SU-DHL-6 (cell line): Measurements from ENCODE around the gene HEATR3.

Source experiments
- H2AFZ ChIP-seq: fragments of 200-600 bp; sonication (generic); 2 replicates; pipeline ENCODE4 v1.6.1; 2014; ENCODE audit warnings: low read depth, mild to moderate bottlenecking, moderate library complexity, mixed read lengths, antibody characterized with exemption, low read length; ENCODE audit not compliant: severe bottlenecking
- H3F3A ChIP-seq: fragments of 200-600 bp; shearing (Covaris generic); 2 replicates; pipeline ENCODE4 v1.6.0; 2016; ENCODE audit warnings: antibody characterized with exemption, mild to moderate bottlenecking; ENCODE audit not compliant: insufficient read depth
- H3K27ac ChIP-seq: fragments of 200-600 bp; sonication (generic); 2 replicates; pipeline ENCODE4 v1.5.1; 2016; ENCODE audit warnings: low read depth, mild to moderate bottlenecking, low read length, moderate library complexity, mixed read lengths
- H3K27me3 ChIP-seq: fragments of 200-600 bp; sonication (generic), shearing (Covaris generic); 2 replicates; pipeline ENCODE4 v1.6.0; 2014; ENCODE audit warnings: mild to moderate bottlenecking, low read length
- H3K36me3 ChIP-seq: fragments of 200-600 bp; sonication (generic); 2 replicates; pipeline ENCODE4 v1.6.1; 2014; ENCODE audit warnings: mild to moderate bottlenecking, low read length, mixed read lengths
- H3K4me2 ChIP-seq: fragments of 300-600, 200-600 bp; shearing (Covaris generic), sonication (generic); 2 replicates; pipeline ENCODE4 v1.6.0; 2014; ENCODE audit warnings: low read length, low read depth, mild to moderate bottlenecking; ENCODE audit not compliant: poor library complexity, severe bottlenecking
- H3K4me3 ChIP-seq: fragments of 200-600 bp; sonication (generic); 2 replicates; pipeline ENCODE4 v1.5.1; 2014; ENCODE audit warnings: antibody characterized with exemption, low read length, mild to moderate bottlenecking, mixed read lengths; ENCODE audit not compliant: insufficient read depth, poor library complexity, severe bottlenecking
- H3K79me2 ChIP-seq: fragments of 200-600 bp; sonication (generic); 2 replicates; pipeline ENCODE4 v1.6.1; 2014; ENCODE audit warnings: mild to moderate bottlenecking, low read length, moderate library complexity; ENCODE audit not compliant: insufficient read depth
- H3K9ac ChIP-seq: fragments of 200-600 bp; sonication (generic); 2 replicates; pipeline ENCODE4 v1.7.0; 2014; ENCODE audit warnings: mild to moderate bottlenecking, low read length
- H3K9me2 ChIP-seq: fragments of 200-600 bp; sonication (generic); replicated peaks from 2 replicates; pipeline ENCODE4 v1.6.1; 2014; ENCODE audit warnings: low read length; ENCODE audit not compliant: insufficient read depth
- H3K9me3 ChIP-seq: fragments of 200-600 bp; sonication (generic); 2 replicates; pipeline ENCODE4 v1.6.1; 2014; ENCODE audit warnings: low read length, mixed read lengths; ENCODE audit not compliant: insufficient read depth
- H4K20me1 ChIP-seq: fragments of 200-600 bp; sonication (generic); 2 replicates; pipeline ENCODE4 v1.6.1; 2014; ENCODE audit warnings: low read depth, mild to moderate bottlenecking, antibody characterized with exemption, low read length, moderate library complexity, mixed read lengths
- CTCF ChIP-seq: fragments of 200-600 bp; sonication (generic); IDR thresholded peaks from one replicate; pipeline ENCODE4 v1.5.1; 2017; ENCODE audit warnings: antibody characterized with exemption, mild to moderate bottlenecking, low read length, moderate library complexity; ENCODE audit not compliant: insufficient read depth, poor library complexity, severe bottlenecking
- EZH2phosphoT487 ChIP-seq: fragments of 200-600 bp; sonication (generic), shearing (Covaris generic); conservative IDR thresholded peaks from 2 replicates; pipeline ENCODE4 v1.6.1; 2018; ENCODE audit warnings: mild to moderate bottlenecking, antibody characterized with exemption, low read length, moderate library complexity, mixed read lengths

Gene HEATR3

DNA sequence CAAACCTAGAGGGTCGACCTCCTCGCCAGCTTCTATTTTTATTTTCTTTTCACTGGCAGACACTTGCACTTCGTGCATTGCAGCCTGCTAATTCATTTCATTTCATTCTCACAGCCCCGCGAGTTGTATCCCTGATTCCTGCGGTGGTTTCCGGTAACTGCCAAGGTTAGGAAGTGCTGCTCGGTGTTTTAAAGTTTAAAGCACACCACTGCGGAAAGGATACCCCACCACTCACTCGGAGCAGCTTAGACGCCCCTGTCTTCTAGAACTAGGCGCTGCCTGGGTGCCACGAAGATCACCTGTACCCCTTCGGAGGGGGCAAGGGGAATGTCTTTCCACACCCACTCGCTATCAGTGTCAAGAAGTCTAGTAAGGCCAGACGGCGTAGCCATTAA lies 40.2 kb upstream of the HEATR3 start:
- Histone ChIP-seq H3K4me2 (peak overlapping the region; percentile 84), H3K9ac (peak overlapping the region; percentile 86), H3K79me2 (peaks cover 27% of the 10 kb centered on the region), H3K9me2 (no peaks in the 10 kb centered on the region), H2AFZ (peak overlapping the region; percentile 78), H3K27me3 (no peaks in the 10 kb centered on the region), H3K36me3 (peaks cover 8% of the 10 kb centered on the region; the same call in 1 of the 2 replicates), H3K4me3 (peak overlapping the region; percentile 92), H3K27ac (peak overlapping the region; percentile 37), H3F3A (no peaks in the 10 kb centered on the region), H3K9me3 (no peaks in the 10 kb centered on the region), H4K20me1 (no peaks in the 10 kb centered on the region)
- no peak for TF ChIP-seq EZH2phosphoT487

- Histone ChIP-seq H3F3A (no peaks in the 10 kb centered on the region), H3K27me3 (no peaks in the 10 kb centered on the region), H2AFZ (no peak overlapping the region), H4K20me1 (no peaks in the 10 kb centered on the region), H3K36me3 (peaks cover 16% of the 10 kb centered on the region; the same call in 1 of the 2 replicates), H3K4me3 (no peak overlapping the region), H3K9me2 (no peaks in the 10 kb centered on the region), H3K79me2 (peaks cover 33% of the 10 kb centered on the region), H3K4me2 (no peak overlapping the region), H3K9me3 (no peaks in the 10 kb centered on the region), H3K9ac (no peak overlapping the region), H3K27ac (no peak overlapping the region)
- TF ChIP-seq EZH2phosphoT487 (no peak), CTCF (no peak)
Observed at GRCh38 chr16:50027829-50028228, 37.9 kb upstream of the HEATR3 start.

GRCh38 chr16:50035468-50035992 lies 30.2 kb upstream of the HEATR3 start:
- Histone ChIP-seq H3K36me3 (peaks cover 17% of the 10 kb centered on the region; the same call in 1 of the 2 replicates), H3K4me3 (no peak overlapping the region), H3K27ac (no peak overlapping the region)

More at GRCh38 chr16:50035468-50035992, 30.2 kb upstream of the HEATR3 start:
- Histone ChIP-seq H3K79me2 (peaks cover 6% of the 10 kb centered on the region; the same call in 1 of the 2 replicates), H2AFZ (no peak overlapping the region), H4K20me1 (no peaks in the 10 kb centered on the region), H3K9me2 (no peaks in the 10 kb centered on the region), H3K4me2 (no peak overlapping the region), H3K9me3 (no peaks in the 10 kb centered on the region), H3K27me3 (no peaks in the 10 kb centered on the region), H3F3A (0 out of 2 replicates have a peak, but pooled peaks cover 6% of the 10 kb centered on the region), H3K9ac (no peak overlapping the region)
- TF ChIP-seq CTCF = no peak
- no peak for TF ChIP-seq EZH2phosphoT487
